ENCODE results near the gene HIPK4. TPM values are rescaled to one million over a fixed set of nuclear protein-coding genes. Genes with fewer than 3 reads are reported as not detected.
"Not testable (repeated sequence)": the region's sequence is repeated elsewhere in the genome, so short reads cannot be mapped to it uniquely, and the experiment has no call there.

The HIPK4 gene
- total and polyA plus RNA-seq, 4 donors, result 0.21 to 0.51 (median 0.23) TPM; not detected in 1

GRCh38 chr19:40413291-40413845 is 23.4 kb upstream of the HIPK4 start, which contains the start of gene PRX:
Gene PRX, minus strand, starts transcription at chr19:40413378. Its CDS starts 5,446 bp downstream, at chr19:40407932.
- Histone ChIP-seq H3K9me3 (ENCODE audit: control insufficient read depth, low read length) (no peaks in the 10 kb centered on the region), H3K4me1 (ENCODE audit: control insufficient read depth in 1 of 2, insufficient read depth in 2 of 2, low read length in 2 of 2) (no peaks in the 10 kb centered on the region), H3K27me3 (ENCODE audit: control insufficient read depth in 1 of 2, insufficient read depth in 2 of 2, low read length in 1 of 2) (no peaks in the 10 kb centered on the region), H3K27ac (ENCODE audit: low read depth in 1 of 2, low read length in 2 of 2) (no peak within 1 kb of the TSS), H3K36me3 (ENCODE audit: control insufficient read depth in 1 of 2, insufficient read depth in 2 of 2, low read length in 1 of 2) (no peaks in the 10 kb centered on the region), H3K4me3 (ENCODE audit: low read length in 2 of 2) (no peak within 1 kb of the TSS)
- WGBS, 2 donors, result 35 to 39% methylated on average over 17 to 18 of the region's 18 CpGs
- ATAC-seq (ENCODE audit: low FRiP score), result no peak
- intact Hi-C loops (cut with DNase I), result no loop called here
- DNase-seq, result no peak

GRCh38 chr19:40412866-40413265 is 22.9 kb upstream of the HIPK4 start:
- Histone ChIP-seq H3K4me1 (ENCODE audit: control insufficient read depth in 1 of 2, insufficient read depth in 2 of 2, low read length in 2 of 2) (no peaks in the 10 kb centered on the region), H3K9me3 (ENCODE audit: control insufficient read depth, low read length) (no peaks in the 10 kb centered on the region)

GRCh38 chr19:40411958-40412499 is 22.0 kb upstream of the HIPK4 start:
- Histone ChIP-seq H3K4me1 (ENCODE audit: control insufficient read depth in 1 of 2, insufficient read depth in 2 of 2, low read length in 2 of 2) (no peaks in the 10 kb centered on the region), H3K4me3 (ENCODE audit: low read length in 2 of 2) (no peak overlapping the region), H3K27me3 (ENCODE audit: control insufficient read depth in 1 of 2, insufficient read depth in 2 of 2, low read length in 1 of 2) (no peaks in the 10 kb centered on the region), H3K36me3 (ENCODE audit: control insufficient read depth in 1 of 2, insufficient read depth in 2 of 2, low read length in 1 of 2) (no peaks in the 10 kb centered on the region), H3K27ac (ENCODE audit: low read depth in 1 of 2, low read length in 2 of 2) (no peak overlapping the region), H3K9me3 (ENCODE audit: control insufficient read depth, low read length) (no peaks in the 10 kb centered on the region)
- DNase-seq (no peak), ATAC-seq (ENCODE audit: low FRiP score) (no peak)
- intact Hi-C loops (cut with DNase I), result no loop called here
- WGBS, 2 donors, result 82 to 85% methylated on average over 8 of the region's 8 CpGs

More at GRCh38 chr19:40412866-40413265, 22.9 kb upstream of the HIPK4 start:
- H3K36me3 ChIP-seq (ENCODE audit: control insufficient read depth in 1 of 2, insufficient read depth in 2 of 2, low read length in 1 of 2), result no peaks in the 10 kb centered on the region
- no peaks in the 10 kb centered on the region for H3K27me3 ChIP-seq (ENCODE audit: control insufficient read depth in 1 of 2, insufficient read depth in 2 of 2, low read length in 1 of 2)
- intact Hi-C loops (cut with DNase I), result no loop called here
- H3K4me3 ChIP-seq (ENCODE audit: low read length in 2 of 2), result no peak overlapping the region
- ATAC-seq (ENCODE audit: low FRiP score) (no peak), DNase-seq (no peak)
- no peak overlapping the region for H3K27ac ChIP-seq (ENCODE audit: low read depth in 1 of 2, low read length in 2 of 2)
- 72 to 81% methylated on average over 4 of the region's 4 CpGs for WGBS, 2 donors

GRCh38 chr19:40411125-40411842 is 21.3 kb upstream of the HIPK4 start:
- Histone ChIP-seq H3K9me3 (ENCODE audit: control insufficient read depth, low read length) (no peaks in the 10 kb centered on the region), H3K27me3 (ENCODE audit: control insufficient read depth in 1 of 2, insufficient read depth in 2 of 2, low read length in 1 of 2) (no peaks in the 10 kb centered on the region), H3K27ac (ENCODE audit: low read depth in 1 of 2, low read length in 2 of 2) (no peak overlapping the region), H3K4me3 (ENCODE audit: low read length in 2 of 2) (no peak overlapping the region), H3K4me1 (ENCODE audit: control insufficient read depth in 1 of 2, insufficient read depth in 2 of 2, low read length in 2 of 2) (no peaks in the 10 kb centered on the region), H3K36me3 (ENCODE audit: control insufficient read depth in 1 of 2, insufficient read depth in 2 of 2, low read length in 1 of 2) (no peaks in the 10 kb centered on the region)
- DNase-seq (no peak), ATAC-seq (ENCODE audit: low FRiP score) (peak; percentile 19)
- intact Hi-C loops (cut with DNase I), result no loop called here
- 57 to 58% methylated on average over 16 of the region's 16 CpGs for WGBS, 2 donors

- no peak for DNase-seq
- 83 to 84% methylated on average over 9 of the region's 9 CpGs for WGBS, 2 donors
- no peak overlapping the region for H3K27ac ChIP-seq (ENCODE audit: low read depth in 1 of 2, low read length in 2 of 2)
- no peaks in the 10 kb centered on the region for H3K4me1 ChIP-seq (ENCODE audit: control insufficient read depth in 1 of 2, insufficient read depth in 2 of 2, low read length in 2 of 2)
- no peak overlapping the region for H3K4me3 ChIP-seq (ENCODE audit: low read length in 2 of 2)
- ATAC-seq (ENCODE audit: low FRiP score), result no peak
- no peaks in the 10 kb centered on the region for H3K27me3 ChIP-seq (ENCODE audit: control insufficient read depth in 1 of 2, insufficient read depth in 2 of 2, low read length in 1 of 2)
- intact Hi-C loops (cut with DNase I), result no loop called here
- no peaks in the 10 kb centered on the region for H3K36me3 ChIP-seq (ENCODE audit: control insufficient read depth in 1 of 2, insufficient read depth in 2 of 2, low read length in 1 of 2)
- H3K9me3 ChIP-seq (ENCODE audit: control insufficient read depth, low read length), result no peaks in the 10 kb centered on the region
These were observed 20.0 kb upstream of the HIPK4 start for GRCh38 chr19:40410030-40410389.

- H3K9me3 ChIP-seq (ENCODE audit: control insufficient read depth, low read length); H3K4me3 ChIP-seq (ENCODE audit: low read length in 2 of 2); H3K4me1 ChIP-seq (ENCODE audit: control insufficient read depth in 1 of 2, insufficient read depth in 2 of 2, low read length in 2 of 2); H3K36me3 ChIP-seq (ENCODE audit: control insufficient read depth in 1 of 2, insufficient read depth in 2 of 2, low read length in 1 of 2); H3K27me3 ChIP-seq (ENCODE audit: control insufficient read depth in 1 of 2, insufficient read depth in 2 of 2, low read length in 1 of 2); H3K27ac ChIP-seq (ENCODE audit: low read depth in 1 of 2, low read length in 2 of 2); DNase-seq; ATAC-seq (ENCODE audit: low FRiP score); intact Hi-C loops (cut with DNase I): not testable (repeated sequence)
- WGBS, 2 donors, result 76 to 80% methylated on average over 8 of the region's 8 CpGs
These were observed 18.6 kb upstream of the HIPK4 start for GRCh38 chr19:40408598-40408925.

- Histone ChIP-seq H3K36me3 (ENCODE audit: control insufficient read depth in 1 of 2, insufficient read depth in 2 of 2, low read length in 1 of 2) (no peaks in the 10 kb centered on the region), H3K27me3 (ENCODE audit: control insufficient read depth in 1 of 2, insufficient read depth in 2 of 2, low read length in 1 of 2) (no peaks in the 10 kb centered on the region), H3K27ac (ENCODE audit: low read depth in 1 of 2, low read length in 2 of 2) (no peak overlapping the region), H3K4me3 (ENCODE audit: low read length in 2 of 2) (no peak overlapping the region), H3K4me1 (ENCODE audit: control insufficient read depth in 1 of 2, insufficient read depth in 2 of 2, low read length in 2 of 2) (no peaks in the 10 kb centered on the region), H3K9me3 (ENCODE audit: control insufficient read depth, low read length) (no peaks in the 10 kb centered on the region)
- WGBS, 2 donors, result 62 to 67% methylated on average over 22 of the region's 22 CpGs
- no peak for ATAC-seq (ENCODE audit: low FRiP score)
- intact Hi-C loops (cut with DNase I), result no loop called here
- DNase-seq, result no peak
These were observed 18.0 kb upstream of the HIPK4 start for GRCh38 chr19:40407714-40408597.

- Histone ChIP-seq H3K4me3 (ENCODE audit: low read length in 2 of 2) (peak overlapping the region; percentile 39 to 44), H3K36me3 (ENCODE audit: control insufficient read depth in 1 of 2, insufficient read depth in 2 of 2, low read length in 1 of 2) (no peaks in the 10 kb centered on the region), H3K27ac (ENCODE audit: low read depth in 1 of 2, low read length in 2 of 2) (peak overlapping the region in 1 of 2 donors; percentile 69), H3K4me1 (ENCODE audit: control insufficient read depth in 1 of 2, insufficient read depth in 2 of 2, low read length in 2 of 2) (no peaks in the 10 kb centered on the region), H3K27me3 (ENCODE audit: control insufficient read depth in 1 of 2, insufficient read depth in 2 of 2, low read length in 1 of 2) (no peaks in the 10 kb centered on the region), H3K9me3 (ENCODE audit: control insufficient read depth, low read length) (no peaks in the 10 kb centered on the region)
- intact Hi-C loops (cut with DNase I), result loop anchor here in 1 of 2 donors (2.0 to 5.0 kb wide), 2 partner anchors 41 to 56 kb away; partner anchors contain the start of genes C19orf47, PLD3 and SERTAD3
- WGBS, 2 donors, result 0 to 1% methylated on average over 35 to 41 of the region's 41 CpGs
- DNase-seq (peak; percentile 96 to 98), ATAC-seq (ENCODE audit: low FRiP score) (peak; percentile 94)
These were observed 13.4 kb upstream of the HIPK4 start for GRCh38 chr19:40403262-40403984.
